Measurements from ENCODE around the gene PTPRG. TPM values are rescaled to one million over a fixed set of nuclear protein-coding genes. Genes with fewer than 3 reads are reported as not detected.

PTPRG gene
- total RNA-seq, 1 experiment from 2014 or later = 32.1 TPM

DNA sequence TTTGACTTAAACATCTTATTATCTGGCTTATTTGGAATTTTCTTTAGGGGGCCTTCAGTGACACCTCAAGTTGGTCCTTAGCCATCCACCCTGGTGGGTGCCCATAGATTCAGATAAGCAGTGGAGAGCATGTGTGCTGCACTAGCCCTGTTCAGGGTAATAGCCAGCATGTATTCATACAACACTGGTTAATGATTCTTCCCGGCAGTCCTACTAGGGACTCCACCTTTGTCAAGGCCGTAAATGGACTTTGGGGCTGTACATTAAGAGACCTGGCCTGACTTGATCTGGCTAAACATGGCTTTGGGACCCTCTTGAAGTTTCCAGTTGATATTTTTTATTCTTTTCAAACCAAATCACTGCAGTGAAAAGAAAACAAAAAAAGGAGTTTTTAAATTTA lies 125.8 kb downstream of the PTPRG start:
- DNase-seq (ENCODE audit: low read depth, low spot score) = no peak
- ATAC-seq = no peak
- H3K4me1 ChIP-seq (ENCODE audit: control insufficient read depth in 1 of 2, insufficient read depth in 2 of 2, low read length in 2 of 2) = peaks cover 28 to 40% of the 10 kb centered on the region in 2 experiments
- POLR2A ChIA-PET = no interaction called here
- RAD21 ChIA-PET (ENCODE audit: low non-redundant PET in 1 of 2, low total read pairs in 2 of 2, uncharacterized antibody in 2 of 2, unreplicated experiment in 2 of 2) = no interaction called here
- no peak for TF ChIP-seq YY1 (IDR thresholded peaks at IDR 0.05; ENCODE audit: extremely low read depth, insufficient replicate concordance, low read depth, low read length)
- no peak for TF ChIP-seq TCF7L2 (IDR thresholded peaks at IDR 0.05; ENCODE audit: borderline replicate concordance, extremely low read depth, insufficient read depth, insufficient read length)
- no peak for TF ChIP-seq ELF1 (IDR thresholded peaks at IDR 0.05; ENCODE audit: borderline replicate concordance, low read depth)
- TF ChIP-seq, protein P1, sequence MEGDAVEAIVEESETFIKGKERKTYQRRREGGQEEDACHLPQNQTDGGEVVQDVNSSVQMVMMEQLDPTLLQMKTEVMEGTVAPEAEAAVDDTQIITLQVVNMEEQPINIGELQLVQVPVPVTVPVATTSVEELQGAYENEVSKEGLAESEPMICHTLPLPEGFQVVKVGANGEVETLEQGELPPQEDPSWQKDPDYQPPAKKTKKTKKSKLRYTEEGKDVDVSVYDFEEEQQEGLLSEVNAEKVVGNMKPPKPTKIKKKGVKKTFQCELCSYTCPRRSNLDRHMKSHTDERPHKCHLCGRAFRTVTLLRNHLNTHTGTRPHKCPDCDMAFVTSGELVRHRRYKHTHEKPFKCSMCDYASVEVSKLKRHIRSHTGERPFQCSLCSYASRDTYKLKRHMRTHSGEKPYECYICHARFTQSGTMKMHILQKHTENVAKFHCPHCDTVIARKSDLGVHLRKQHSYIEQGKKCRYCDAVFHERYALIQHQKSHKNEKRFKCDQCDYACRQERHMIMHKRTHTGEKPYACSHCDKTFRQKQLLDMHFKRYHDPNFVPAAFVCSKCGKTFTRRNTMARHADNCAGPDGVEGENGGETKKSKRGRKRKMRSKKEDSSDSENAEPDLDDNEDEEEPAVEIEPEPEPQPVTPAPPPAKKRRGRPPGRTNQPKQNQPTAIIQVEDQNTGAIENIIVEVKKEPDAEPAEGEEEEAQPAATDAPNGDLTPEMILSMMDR (IDR thresholded peaks at IDR 0.05 in 2 of 3, conservative IDR thresholded peaks at IDR 0.05 in 1 of 3; ENCODE audit: borderline replicate concordance in 1 of 3, insufficient read depth in 1 of 3, low read depth in 2 of 3, low read length in 2 of 3) = no peak
- TF ChIP-seq ZNF274 (IDR thresholded peaks at IDR 0.05; ENCODE audit: low read depth, low read length) = no peak
- TF ChIP-seq FOSL1 (IDR thresholded peaks at IDR 0.05; ENCODE audit: low read depth) = no peak
- TF ChIP-seq POLR2AphosphoS5 (IDR thresholded peaks at IDR 0.05; ENCODE audit: low read depth, low read length) = no peak
- TF ChIP-seq EZH2 (IDR thresholded peaks at IDR 0.05) = no peak
- TF ChIP-seq ZFX (IDR thresholded peaks at IDR 0.05) = no peak
- TF ChIP-seq, protein P2, sequence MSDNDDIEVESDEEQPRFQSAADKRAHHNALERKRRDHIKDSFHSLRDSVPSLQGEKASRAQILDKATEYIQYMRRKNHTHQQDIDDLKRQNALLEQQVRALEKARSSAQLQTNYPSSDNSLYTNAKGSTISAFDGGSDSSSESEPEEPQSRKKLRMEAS (IDR thresholded peaks at IDR 0.05) = no peak
- TF ChIP-seq, protein P3, sequence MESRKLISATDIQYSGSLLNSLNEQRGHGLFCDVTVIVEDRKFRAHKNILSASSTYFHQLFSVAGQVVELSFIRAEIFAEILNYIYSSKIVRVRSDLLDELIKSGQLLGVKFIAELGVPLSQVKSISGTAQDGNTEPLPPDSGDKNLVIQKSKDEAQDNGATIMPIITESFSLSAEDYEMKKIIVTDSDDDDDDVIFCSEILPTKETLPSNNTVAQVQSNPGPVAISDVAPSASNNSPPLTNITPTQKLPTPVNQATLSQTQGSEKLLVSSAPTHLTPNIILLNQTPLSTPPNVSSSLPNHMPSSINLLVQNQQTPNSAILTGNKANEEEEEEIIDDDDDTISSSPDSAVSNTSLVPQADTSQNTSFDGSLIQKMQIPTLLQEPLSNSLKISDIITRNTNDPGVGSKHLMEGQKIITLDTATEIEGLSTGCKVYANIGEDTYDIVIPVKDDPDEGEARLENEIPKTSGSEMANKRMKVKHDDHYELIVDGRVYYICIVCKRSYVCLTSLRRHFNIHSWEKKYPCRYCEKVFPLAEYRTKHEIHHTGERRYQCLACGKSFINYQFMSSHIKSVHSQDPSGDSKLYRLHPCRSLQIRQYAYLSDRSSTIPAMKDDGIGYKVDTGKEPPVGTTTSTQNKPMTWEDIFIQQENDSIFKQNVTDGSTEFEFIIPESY (IDR thresholded peaks at IDR 0.05; ENCODE audit: extremely low read depth, insufficient replicate concordance, low read length) = no peak
- TF ChIP-seq CBX3 (IDR thresholded peaks at IDR 0.05; ENCODE audit: low read depth) = no peak
- TF ChIP-seq EGR1 (IDR thresholded peaks at IDR 0.05; ENCODE audit: low read depth) = no peak
- no peak for TF ChIP-seq RAD21 (IDR thresholded peaks at IDR 0.05; ENCODE audit: low read depth)
- H3K27me3 ChIP-seq (ENCODE audit: insufficient read depth, low read length) = no peaks in the 10 kb centered on the region
- H4K20me1 ChIP-seq (ENCODE audit: insufficient read depth) = peaks cover 4% of the 10 kb centered on the region; the same call in 1 of the 2 replicates
- H3K4me3 ChIP-seq (replicated peaks in 1 of 2; ENCODE audit: low read depth in 1 of 2, low read length in 2 of 2) = no peak overlapping the region
- H2AFZ ChIP-seq (ENCODE audit: low read depth, low read length, poor library complexity, severe bottlenecking) = no peak overlapping the region
- no peak overlapping the region for H3K9ac ChIP-seq (ENCODE audit: low read length)
- peaks cover 20% of the 10 kb centered on the region; the same call in 1 of the 2 replicates for H3K79me2 ChIP-seq (ENCODE audit: insufficient read depth, low read length)
- BruUV-seq (replicated peaks) = no TSS peak
- H3K9me2 ChIP-seq (ENCODE audit: insufficient read depth) = no peaks in the 10 kb centered on the region
- H3K9me3 ChIP-seq (ENCODE audit: control insufficient read depth in 1 of 2, insufficient read depth in 1 of 2, low read depth in 1 of 2, low read length in 2 of 2) = no peaks in the 10 kb centered on the region
- CTCF ChIA-PET = no interaction called here
- no peak overlapping the region for H3K27ac ChIP-seq (ENCODE audit: low read depth, low read length)
- H3K36me3 ChIP-seq (ENCODE audit: control insufficient read depth in 1 of 2, insufficient read depth in 2 of 2, low read length in 2 of 2) = no peaks in the 10 kb centered on the region
- H3K4me2 ChIP-seq (ENCODE audit: low read length) = no peak overlapping the region
- intact Hi-C loops (cut with micrococcal nuclease) = no loop called here
